Measurements from ENCODE around the gene SLC1A4. TPM values are rescaled to one million over a fixed set of nuclear protein-coding genes. Genes with fewer than 3 reads are reported as not detected.

Gene SLC1A4
- total and polyA plus RNA-seq, 2 of the 4 experiments (the other 2 are of a cell fraction), result 6.8 to 8.1 TPM

GRCh38 chr2:64951306-64951953 lies 37.8 kb upstream of the SLC1A4 start:
- Histone ChIP-seq H4K91ac (ENCODE audit: insufficient read depth, low read depth, low read length) (peak overlapping the region; percentile 3; the same call in 1 of the 2 replicates), H3K56ac (ENCODE audit: extremely low read depth, insufficient read depth, low read length) (no peak overlapping the region), H3K18ac (ENCODE audit: low read depth, low read length) (no peak overlapping the region), H4K8ac (ENCODE audit: low read depth in 2 of 2, low read length in 2 of 2) (no peak overlapping the region), H3K14ac (replicated peaks; ENCODE audit: low read depth, low read length) (peak overlapping the region; percentile 9; the same call in 1 of the 2 replicates), H2BK5ac (ENCODE audit: low read depth, low read length, poor library complexity, severe bottlenecking) (no peak overlapping the region), H2BK15ac (ENCODE audit: low read depth, low read length) (peak overlapping the region; percentile 82), H2BK20ac (ENCODE audit: low read depth, low read length) (peak overlapping the region; percentile 16), H3K4me1 (ENCODE audit: control insufficient read depth, insufficient read depth, low read length) (peaks cover 20% of the 10 kb centered on the region), H3K9ac (ENCODE audit: low read depth, low read length) (no peak overlapping the region), H2BK120ac (ENCODE audit: low read depth, low read length) (peak overlapping the region; percentile 90), H3K27me3 (ENCODE audit: control insufficient read depth, insufficient read depth, low read length) (no peaks in the 10 kb centered on the region; the same call in none of the 2 replicates), H3K9me3 (ENCODE audit: control insufficient read depth, insufficient read depth, low read length) (no peaks in the 10 kb centered on the region), H4K5ac (ENCODE audit: low read depth, low read length) (no peak overlapping the region), H4K20me1 (ENCODE audit: insufficient read depth, low read length) (peaks cover 4% of the 10 kb centered on the region; the same call in 1 of the 2 replicates), H3K23ac (ENCODE audit: low read depth, low read length) (peak overlapping the region; percentile 38; the same call in 1 of the 2 replicates), H3K36me3 (ENCODE audit: control insufficient read depth, insufficient read depth, low read length) (no peaks in the 10 kb centered on the region), H3K79me1 (ENCODE audit: low read depth in 1 of 2, low read length in 2 of 2) (0 out of 4 replicates have a peak, but pooled peaks cover 0 to 4% of the 10 kb centered on the region in 2 experiments), H2AK5ac (ENCODE audit: low read depth, low read length) (peak overlapping the region; percentile 81), H3K4me3 (ENCODE audit: insufficient read depth, low read depth, low read length) (no peak overlapping the region), H2AK9ac (replicated peaks; ENCODE audit: low read depth, low read length, poor library complexity) (no peak overlapping the region), H3K9me1 (ENCODE audit: insufficient read depth, low read length) (peaks cover 18% of the 10 kb centered on the region), H3K4ac (ENCODE audit: low read depth, low read length) (peak overlapping the region; percentile 82; the same call in 1 of the 2 replicates), H3K27ac (ENCODE audit: insufficient read depth, low read length) (no peak overlapping the region), H3K4me2 (ENCODE audit: low read depth, low read length) (no peak overlapping the region), H2AFZ (replicated peaks; ENCODE audit: low read length, poor library complexity) (no peak overlapping the region)
- ATAC-seq (ENCODE audit: low read depth) (no peak), DNase-seq (no peak)
- intact Hi-C loops (cut with micrococcal nuclease) (loop anchor here (5.0 kb wide), 1 partner anchor 36 kb away; the partner anchor contains the start of gene SLC1A4), dilution Hi-C loops (cut with HindIII; ENCODE audit: low sequenced_read_pairs, unreplicated experiment) (no loop called here), in situ Hi-C loops (cut with MboI; ENCODE audit: low sequenced_read_pairs) (no loop called here)
- BruUV-seq (replicated peaks), result no TSS peak
- no CpG with 5 or more reads among the region's 5 CpGs for WGBS, 2 experiments (ENCODE audit: extremely low coverage in 2 of 2, insufficient read length in 1 of 2)
- ChIA-PET POLR2A (ENCODE audit: unreplicated experiment) (no interaction called here), CTCF (interaction anchor here (0.6 kb wide), 1 partner anchor 99 kb away, joined by 3 read pairs; no protein-coding TSS in a partner anchor)
- TF ChIP-seq ELK1 (IDR thresholded peaks at IDR 0.05; ENCODE audit: borderline replicate concordance, low read depth, low read length) (no peak), CHD1 (IDR thresholded peaks at IDR 0.05; ENCODE audit: low read depth, low read length) (no peak), MXI1 (IDR thresholded peaks at IDR 0.05; ENCODE audit: borderline replicate concordance, low read depth, low read length) (no peak), RFX5 (IDR thresholded peaks at IDR 0.05; ENCODE audit: low read depth, low read length) (no peak), FOS (IDR thresholded peaks at IDR 0.05; ENCODE audit: low read depth, low read length) (no peak), NFE2L2 (IDR thresholded peaks at IDR 0.05; ENCODE audit: low read depth, low read length) (no peak), MAZ (IDR thresholded peaks at IDR 0.05; ENCODE audit: borderline replicate concordance, low read depth, low read length) (no peak), MAFK (IDR thresholded peaks at IDR 0.05; ENCODE audit: low read depth, low read length) (no peak), RCOR1 (IDR thresholded peaks at IDR 0.05; ENCODE audit: insufficient replicate concordance, low read length) (no peak), RAD21 (IDR thresholded peaks at IDR 0.05; ENCODE audit: low read length) (no peak), CEBPB (IDR thresholded peaks at IDR 0.05; ENCODE audit: low read depth, low read length) (no peak)
- TF ChIP-seq, protein P1, sequence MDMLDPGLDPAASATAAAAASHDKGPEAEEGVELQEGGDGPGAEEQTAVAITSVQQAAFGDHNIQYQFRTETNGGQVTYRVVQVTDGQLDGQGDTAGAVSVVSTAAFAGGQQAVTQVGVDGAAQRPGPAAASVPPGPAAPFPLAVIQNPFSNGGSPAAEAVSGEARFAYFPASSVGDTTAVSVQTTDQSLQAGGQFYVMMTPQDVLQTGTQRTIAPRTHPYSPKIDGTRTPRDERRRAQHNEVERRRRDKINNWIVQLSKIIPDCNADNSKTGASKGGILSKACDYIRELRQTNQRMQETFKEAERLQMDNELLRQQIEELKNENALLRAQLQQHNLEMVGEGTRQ (IDR thresholded peaks at IDR 0.05; ENCODE audit: low read depth, low read length), result no peak
- TF ChIP-seq, protein P2, sequence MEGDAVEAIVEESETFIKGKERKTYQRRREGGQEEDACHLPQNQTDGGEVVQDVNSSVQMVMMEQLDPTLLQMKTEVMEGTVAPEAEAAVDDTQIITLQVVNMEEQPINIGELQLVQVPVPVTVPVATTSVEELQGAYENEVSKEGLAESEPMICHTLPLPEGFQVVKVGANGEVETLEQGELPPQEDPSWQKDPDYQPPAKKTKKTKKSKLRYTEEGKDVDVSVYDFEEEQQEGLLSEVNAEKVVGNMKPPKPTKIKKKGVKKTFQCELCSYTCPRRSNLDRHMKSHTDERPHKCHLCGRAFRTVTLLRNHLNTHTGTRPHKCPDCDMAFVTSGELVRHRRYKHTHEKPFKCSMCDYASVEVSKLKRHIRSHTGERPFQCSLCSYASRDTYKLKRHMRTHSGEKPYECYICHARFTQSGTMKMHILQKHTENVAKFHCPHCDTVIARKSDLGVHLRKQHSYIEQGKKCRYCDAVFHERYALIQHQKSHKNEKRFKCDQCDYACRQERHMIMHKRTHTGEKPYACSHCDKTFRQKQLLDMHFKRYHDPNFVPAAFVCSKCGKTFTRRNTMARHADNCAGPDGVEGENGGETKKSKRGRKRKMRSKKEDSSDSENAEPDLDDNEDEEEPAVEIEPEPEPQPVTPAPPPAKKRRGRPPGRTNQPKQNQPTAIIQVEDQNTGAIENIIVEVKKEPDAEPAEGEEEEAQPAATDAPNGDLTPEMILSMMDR (conservative IDR thresholded peaks at IDR 0.05; ENCODE audit: low read depth, low read length), result no peak

Measured in IMR-90 (cell line).